Endothelial cell (in vitro differentiated cells): ENCODE data around the gene CTNNA1. TPM values are rescaled to one million over a fixed set of nuclear protein-coding genes. Genes with fewer than 3 reads are reported as not detected.
A peak's percentile ranks its signal among the peaks of the same experiment; 100 is the strongest.
"Not testable (repeated sequence)": the region's sequence is repeated elsewhere in the genome, so short reads cannot be mapped to it uniquely, and the experiment has no call there.

Experiments used
- DNase-seq: peaks from one replicate; pipeline ENCODE4 v3.0.0; 2021; ENCODE audit warnings: low spot score
- H3K27ac Mint-ChIP-seq: one replicate; pipeline ENCODE4 v1.8.0; 2021; ENCODE audit warnings: mixed read lengths, inconsistent platforms; ENCODE audit not compliant: unreplicated experiment
- H3K27me3 Mint-ChIP-seq: one replicate; pipeline ENCODE4 v1.8.0; 2021; ENCODE audit warnings: mild to moderate bottlenecking, moderate library complexity, mixed read lengths, inconsistent platforms; ENCODE audit not compliant: unreplicated experiment
- H3K36me3 Mint-ChIP-seq: one replicate; pipeline ENCODE4 v1.8.0; 2021; ENCODE audit warnings: mild to moderate bottlenecking, low read depth, mixed read lengths, inconsistent platforms; ENCODE audit not compliant: unreplicated experiment
- H3K4me1 Mint-ChIP-seq: one replicate; pipeline ENCODE4 v1.8.0; 2021; ENCODE audit warnings: mild to moderate bottlenecking, mixed read lengths, inconsistent platforms; ENCODE audit not compliant: unreplicated experiment
- H3K4me3 Mint-ChIP-seq: one replicate; pipeline ENCODE4 v1.8.0; 2021; ENCODE audit warnings: mild to moderate bottlenecking, mixed read lengths, inconsistent platforms; ENCODE audit not compliant: unreplicated experiment
- H3K9me3 Mint-ChIP-seq: one replicate; pipeline ENCODE4 v1.8.0; 2021; ENCODE audit warnings: mixed read lengths, inconsistent platforms; ENCODE audit not compliant: unreplicated experiment
- total RNA-seq: library from RNA; stranded (reverse); fragmentation: NEBNext Ultra II Directional; extraction: Animal tissue kit (Norgen Biotek cat#: 25700); gene quantifications from one replicate; pipeline ENCODE4 v1.2.1, GENCODE V29; 2021; ENCODE audit not compliant: unreplicated experiment
- TF ChIP-seq, protein P1 (sequence below): fragments of 200-600 bp; sonication (generic); IDR thresholded peaks from one replicate; pipeline ENCODE4 v1.5.0; 2021; ENCODE audit warnings: antibody characterized with exemption; ENCODE audit not compliant: unreplicated experiment

CTNNA1 gene
- total RNA-seq, 1 donor from 2014 or later: 521 TPM

DNA sequence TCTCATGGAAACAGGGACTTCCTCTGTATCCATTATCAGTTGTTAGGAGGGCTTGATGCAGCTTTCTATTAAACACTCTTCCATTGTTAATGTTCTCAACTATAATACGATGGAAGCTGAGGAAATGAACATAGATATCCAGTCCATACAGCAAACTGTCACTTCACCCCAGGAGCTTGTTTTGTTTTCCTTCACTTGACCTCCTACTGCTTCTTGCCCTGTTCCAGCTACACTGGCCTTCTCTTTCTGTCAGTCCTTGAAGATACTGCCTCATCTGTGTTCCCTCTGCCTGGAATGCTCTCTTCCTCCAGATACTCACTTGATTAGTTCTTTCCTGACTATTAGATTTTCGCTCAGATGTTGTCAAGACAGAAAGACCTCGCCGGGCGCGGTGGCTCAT, 17.1 kb downstream of the CTNNA1 start:
- Mint-ChIP-seq H3K27me3 (no peaks in the 10 kb centered on the region), H3K4me1 (peaks cover 23% of the 10 kb centered on the region), H3K27ac (peak overlapping the region; percentile 34), H3K36me3 (peaks cover 11% of the 10 kb centered on the region), H3K4me3 (no peak overlapping the region), H3K9me3 (no peaks in the 10 kb centered on the region)
- no peak for DNase-seq
- TF ChIP-seq, protein P1, sequence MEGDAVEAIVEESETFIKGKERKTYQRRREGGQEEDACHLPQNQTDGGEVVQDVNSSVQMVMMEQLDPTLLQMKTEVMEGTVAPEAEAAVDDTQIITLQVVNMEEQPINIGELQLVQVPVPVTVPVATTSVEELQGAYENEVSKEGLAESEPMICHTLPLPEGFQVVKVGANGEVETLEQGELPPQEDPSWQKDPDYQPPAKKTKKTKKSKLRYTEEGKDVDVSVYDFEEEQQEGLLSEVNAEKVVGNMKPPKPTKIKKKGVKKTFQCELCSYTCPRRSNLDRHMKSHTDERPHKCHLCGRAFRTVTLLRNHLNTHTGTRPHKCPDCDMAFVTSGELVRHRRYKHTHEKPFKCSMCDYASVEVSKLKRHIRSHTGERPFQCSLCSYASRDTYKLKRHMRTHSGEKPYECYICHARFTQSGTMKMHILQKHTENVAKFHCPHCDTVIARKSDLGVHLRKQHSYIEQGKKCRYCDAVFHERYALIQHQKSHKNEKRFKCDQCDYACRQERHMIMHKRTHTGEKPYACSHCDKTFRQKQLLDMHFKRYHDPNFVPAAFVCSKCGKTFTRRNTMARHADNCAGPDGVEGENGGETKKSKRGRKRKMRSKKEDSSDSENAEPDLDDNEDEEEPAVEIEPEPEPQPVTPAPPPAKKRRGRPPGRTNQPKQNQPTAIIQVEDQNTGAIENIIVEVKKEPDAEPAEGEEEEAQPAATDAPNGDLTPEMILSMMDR: no peak

DNA sequence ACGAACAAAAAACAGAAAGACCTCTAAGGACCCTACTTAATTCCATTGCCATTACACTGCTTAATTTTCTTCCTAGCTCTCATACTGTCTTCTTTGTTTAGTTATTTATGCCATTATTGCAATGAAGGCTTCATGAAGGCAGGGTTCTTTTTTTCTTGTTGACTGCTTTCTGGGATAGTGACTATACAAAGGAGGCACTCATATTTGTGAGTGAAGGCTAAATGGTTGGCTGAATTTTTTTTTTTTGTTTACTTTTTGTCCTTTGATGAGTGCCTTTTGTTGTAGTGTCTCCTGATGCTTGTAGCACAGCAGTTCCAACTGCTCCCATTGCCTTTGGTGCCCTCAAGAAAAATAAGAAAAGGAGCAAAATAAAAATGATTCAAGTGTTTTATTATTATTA, 17.8 kb downstream of the CTNNA1 start:
- Mint-ChIP-seq H3K4me3 (no peak overlapping the region), H3K27me3 (no peaks in the 10 kb centered on the region), H3K36me3 (peaks cover 12% of the 10 kb centered on the region), H3K4me1 (peaks cover 19% of the 10 kb centered on the region), H3K9me3 (no peaks in the 10 kb centered on the region), H3K27ac (peak overlapping the region; percentile 81)
- no peak for DNase-seq
- TF ChIP-seq, protein P1: no peak

DNA sequence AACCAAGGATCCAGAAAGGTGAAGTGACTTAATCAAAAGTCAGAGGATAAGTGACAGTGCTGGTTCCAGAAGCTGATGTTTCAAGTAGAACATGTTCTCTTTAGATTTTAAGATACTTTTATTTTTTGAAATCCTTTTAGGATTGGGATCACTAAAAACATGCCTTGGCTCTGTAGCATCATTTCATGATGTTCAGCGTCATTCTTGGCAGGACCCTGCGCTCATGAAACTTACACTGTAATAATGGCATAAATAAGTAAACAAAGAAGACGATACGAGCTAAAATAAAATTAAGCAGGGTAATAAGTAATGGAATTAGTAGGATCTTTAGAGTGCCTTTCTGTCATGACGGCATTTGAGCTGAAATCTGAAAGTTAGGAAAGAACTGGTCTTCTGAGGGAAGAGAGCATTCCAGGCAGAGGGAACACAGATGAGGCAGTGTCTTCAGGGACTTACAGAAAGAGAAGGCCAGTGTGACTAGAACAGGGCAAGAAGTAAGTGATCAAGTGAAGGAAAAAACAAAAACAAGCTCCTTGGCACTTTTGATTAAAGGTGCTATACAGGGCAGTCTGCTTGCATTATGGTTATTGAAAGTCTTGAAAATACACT, 19.9 kb downstream of the CTNNA1 start:
- H3K27me3 Mint-ChIP-seq: no peaks in the 10 kb centered on the region

DNA sequence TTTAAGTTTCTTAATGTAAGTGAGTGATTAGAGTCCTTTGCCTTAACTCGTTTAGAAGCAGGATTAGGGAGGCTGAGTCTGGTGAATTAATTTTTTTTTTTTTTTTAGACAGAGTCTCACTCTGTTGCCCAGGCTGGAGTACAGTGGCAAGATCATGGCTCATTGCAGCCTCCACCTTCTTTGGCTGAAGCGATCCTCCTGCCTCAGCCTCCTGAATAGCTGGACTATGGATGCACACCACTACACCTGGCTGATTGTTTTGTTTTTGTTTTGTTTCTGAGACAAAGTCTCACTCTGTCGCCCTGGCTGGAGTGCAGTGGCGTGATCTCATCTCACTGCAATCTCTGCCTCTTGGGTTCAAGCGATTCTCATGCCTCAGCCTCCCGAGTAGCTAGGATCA, 20.4 kb downstream of the CTNNA1 start:
- not testable (repeated sequence) for H3K9me3 Mint-ChIP-seq, H3K27me3 Mint-ChIP-seq, H3K27ac Mint-ChIP-seq, DNase-seq, H3K4me3 Mint-ChIP-seq
- peaks cover 10% of the 10 kb centered on the region for H3K4me1 Mint-ChIP-seq
- H3K36me3 Mint-ChIP-seq: peaks cover 21% of the 10 kb centered on the region

More for the DNA sequence above, 19.9 kb downstream of the CTNNA1 start:
- TF ChIP-seq, protein P1: no peak
- Mint-ChIP-seq H3K4me3 (no peak overlapping the region), H3K36me3 (peaks cover 16% of the 10 kb centered on the region), H3K9me3 (no peaks in the 10 kb centered on the region), H3K27ac (no peak overlapping the region), H3K4me1 (peaks cover 10% of the 10 kb centered on the region)
- no peak for DNase-seq

DNA sequence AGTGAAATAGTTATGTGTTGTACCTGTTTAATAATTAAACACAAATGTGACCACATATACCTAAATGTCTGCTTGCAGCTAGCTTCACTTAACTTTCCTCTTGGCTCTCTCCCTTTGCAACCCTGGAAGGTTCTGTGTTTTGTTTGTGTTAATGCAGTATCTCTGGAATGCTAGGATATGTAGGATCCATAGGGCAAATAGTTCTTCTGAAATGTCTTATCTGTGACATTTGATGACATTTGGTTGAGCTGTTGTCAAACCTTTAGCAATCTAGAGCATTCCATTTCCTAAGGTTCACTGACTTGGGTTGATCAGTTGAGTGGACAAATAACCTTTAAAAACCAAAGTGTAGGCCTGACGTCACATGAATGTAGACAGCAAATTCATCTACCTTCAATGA, 21.8 kb downstream of the CTNNA1 start:
- no peaks in the 10 kb centered on the region for H3K9me3 Mint-ChIP-seq
- peaks cover 21% of the 10 kb centered on the region for H3K36me3 Mint-ChIP-seq
- H3K4me3 Mint-ChIP-seq: no peak overlapping the region
- H3K27me3 Mint-ChIP-seq: no peaks in the 10 kb centered on the region
- H3K4me1 Mint-ChIP-seq: peaks cover 8% of the 10 kb centered on the region
- H3K27ac Mint-ChIP-seq: no peak overlapping the region
- no peak for DNase-seq
- TF ChIP-seq, protein P1: no peak
